Fibroblast of lung (primary cell): ENCODE data around the gene FRAT1. TPM values are rescaled to one million over a fixed set of nuclear protein-coding genes. Genes with fewer than 3 reads are reported as not detected.

Source experiments
- DNase-seq, 2 donors: peaks; one replicate each; pipeline versions ENCODE4 v3.0.0 to v3.0.0-alpha.2; 2010; ENCODE audit warnings: low read depth in 2 of 2
- H2AFZ ChIP-seq: 2 replicates; pipeline ENCODE4 v1.5.1; 2012; ENCODE audit warnings: low read length, control low read depth, inconsistent platforms
- H3K27ac ChIP-seq: 2 replicates; pipeline ENCODE4 v1.5.1; 2011; ENCODE audit warnings: low read length, control low read depth; ENCODE audit not compliant: insufficient read depth
- H3K27me3 ChIP-seq: 2 replicates; pipeline ENCODE4 v1.5.1; 2011; ENCODE audit warnings: mild to moderate bottlenecking, low read length; ENCODE audit not compliant: control insufficient read depth, insufficient read depth
- H3K36me3 ChIP-seq: 2 replicates; pipeline ENCODE4 v1.5.1; 2011; ENCODE audit warnings: low read length; ENCODE audit not compliant: control insufficient read depth, insufficient read depth
- H3K4me1 ChIP-seq: 2 replicates; pipeline ENCODE4 v1.5.1; 2011; ENCODE audit warnings: low read length; ENCODE audit not compliant: control insufficient read depth, insufficient read depth; ENCODE audit errors: extremely low read depth
- H3K4me2 ChIP-seq: 2 replicates; pipeline ENCODE4 v1.5.1; 2011; ENCODE audit warnings: low read length, control low read depth; ENCODE audit not compliant: insufficient read depth; ENCODE audit errors: extremely low read depth
- H3K4me3 ChIP-seq, 4 experiments: fragments of 200-600 bp in 1 of 4; sonication (generic) in 1 of 4; replicated peaks in 1 of 4; 2 replicates each; pipeline ENCODE4 v1.5.1; 2011 to 2016; ENCODE audit warnings: low read length in 4 of 4, low read depth in 3 of 4, mild to moderate bottlenecking in 3 of 4, control low read depth in 2 of 4, inconsistent platforms in 1 of 4, mixed read lengths in 1 of 4; ENCODE audit not compliant: insufficient read depth in 1 of 4; ENCODE audit errors: control extremely low read depth in 1 of 4
- H3K79me2 ChIP-seq: 2 replicates; pipeline ENCODE4 v1.5.1; 2012; ENCODE audit warnings: mild to moderate bottlenecking, low read length, inconsistent platforms; ENCODE audit not compliant: control insufficient read depth, insufficient read depth
- H3K9ac ChIP-seq: 2 replicates; pipeline ENCODE4 v1.5.1; 2011; ENCODE audit warnings: mild to moderate bottlenecking, low read length, control low read depth; ENCODE audit not compliant: insufficient read depth
- H3K9me3 ChIP-seq: 2 replicates; pipeline ENCODE4 v1.5.1; 2012; ENCODE audit warnings: low read depth, low read length; ENCODE audit not compliant: control insufficient read depth, insufficient read depth
- H4K20me1 ChIP-seq: 2 replicates; pipeline ENCODE4 v1.5.1; 2011; ENCODE audit warnings: low read length; ENCODE audit not compliant: control insufficient read depth, insufficient read depth; ENCODE audit errors: extremely low read depth
- EZH2 ChIP-seq: IDR thresholded peaks from 2 replicates; pipeline ENCODE4 v1.5.1; 2012; ENCODE audit warnings: low read length, control low read depth, mild to moderate bottlenecking; ENCODE audit errors: missing control alignments
- polyA plus RNA-seq, 2 donors: library from polyadenylated mRNA; depleted of rRNA in 1 of 2; stranded (reverse) in 1 of 2; unstranded in 1 of 2; fragments of >200 nt; gene quantifications; 2 replicates each; pipeline ENCODE4 v1.2.1, GENCODE V29; 2011 to 2012; ENCODE audit warnings: missing spikeins in 1 of 2
- total RNA-seq: library from RNA; depleted of rRNA; stranded (reverse); fragments of >200 nt; gene quantifications from 2 replicates; pipeline ENCODE4 v1.2.1, GENCODE V29; 2014
- TF ChIP-seq, protein P1 (sequence below), 2 donors: IDR thresholded peaks in 1 of 2; conservative IDR thresholded peaks in 1 of 2; 1 replicate in 1 of 2; 2 replicates in 1 of 2; pipeline ENCODE4 v1.5.1; 2011 to 2012; ENCODE audit warnings: low read length in 2 of 2, control low read depth in 1 of 2, inconsistent platforms in 1 of 2, low read depth in 1 of 2, mild to moderate bottlenecking in 1 of 2

Gene FRAT1
- total and polyA plus RNA-seq, 2 donors (not counting 1 experiment from before 2014, with no cell fraction given): 0.48 to 2.8 TPM

DNA sequence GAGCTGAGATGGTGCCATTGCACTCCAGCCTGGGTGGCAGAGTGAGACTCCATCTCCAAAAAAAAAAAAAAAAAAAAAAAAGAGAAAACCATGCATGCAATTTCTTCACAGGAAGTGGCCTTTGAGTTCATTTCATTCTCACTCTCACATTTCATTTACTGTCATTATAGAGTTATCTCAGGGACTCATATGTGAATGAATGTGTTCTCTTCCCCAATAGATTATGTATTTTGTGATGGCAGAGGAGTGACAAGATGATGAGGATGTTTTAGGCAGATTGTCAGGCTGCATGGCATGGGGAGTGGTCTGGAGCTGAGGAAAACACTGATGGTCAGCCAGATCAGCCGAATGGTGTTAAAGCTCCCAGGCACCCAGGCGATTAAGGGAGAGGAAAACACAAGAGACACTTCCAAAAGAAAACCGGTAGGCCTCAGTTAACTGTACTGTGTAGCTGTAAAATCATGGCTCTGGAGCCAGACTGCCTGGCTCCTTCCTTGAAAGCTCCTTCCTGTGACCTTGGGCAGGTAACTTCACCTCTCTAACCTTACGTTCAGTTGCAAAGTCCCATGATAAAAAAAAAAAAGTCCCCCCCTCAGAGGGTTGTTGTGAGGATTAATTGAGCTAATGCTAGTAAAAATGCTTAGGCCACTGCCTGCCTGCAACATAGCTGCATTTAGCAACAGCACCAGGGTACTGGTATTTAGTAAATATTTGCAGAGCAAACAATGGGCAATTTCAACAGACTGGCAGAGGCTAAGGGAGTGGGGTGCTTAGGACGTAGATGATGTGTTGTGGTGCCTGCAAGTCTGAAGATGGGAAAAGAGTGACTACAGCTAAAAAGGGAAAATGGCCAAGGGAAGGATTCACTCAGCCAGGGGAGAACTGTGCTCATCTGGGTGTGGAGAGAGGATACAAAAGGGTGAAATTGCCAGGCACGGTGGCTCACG is 8.6 kb downstream of the FRAT1 start:
- Histone ChIP-seq H3K27ac (no peak overlapping the region), H3K4me1 (peaks cover 2% of the 10 kb centered on the region), H3K4me3 (no peak overlapping the region), H3K27me3 (no peaks in the 10 kb centered on the region), H4K20me1 (no peaks in the 10 kb centered on the region), H3K9ac (no peak overlapping the region), H3K36me3 (no peaks in the 10 kb centered on the region), H3K79me2 (peaks cover 2% of the 10 kb centered on the region), H2AFZ (no peak overlapping the region), H3K9me3 (no peaks in the 10 kb centered on the region), H3K4me2 (no peak overlapping the region)
- TF ChIP-seq, protein P1, sequence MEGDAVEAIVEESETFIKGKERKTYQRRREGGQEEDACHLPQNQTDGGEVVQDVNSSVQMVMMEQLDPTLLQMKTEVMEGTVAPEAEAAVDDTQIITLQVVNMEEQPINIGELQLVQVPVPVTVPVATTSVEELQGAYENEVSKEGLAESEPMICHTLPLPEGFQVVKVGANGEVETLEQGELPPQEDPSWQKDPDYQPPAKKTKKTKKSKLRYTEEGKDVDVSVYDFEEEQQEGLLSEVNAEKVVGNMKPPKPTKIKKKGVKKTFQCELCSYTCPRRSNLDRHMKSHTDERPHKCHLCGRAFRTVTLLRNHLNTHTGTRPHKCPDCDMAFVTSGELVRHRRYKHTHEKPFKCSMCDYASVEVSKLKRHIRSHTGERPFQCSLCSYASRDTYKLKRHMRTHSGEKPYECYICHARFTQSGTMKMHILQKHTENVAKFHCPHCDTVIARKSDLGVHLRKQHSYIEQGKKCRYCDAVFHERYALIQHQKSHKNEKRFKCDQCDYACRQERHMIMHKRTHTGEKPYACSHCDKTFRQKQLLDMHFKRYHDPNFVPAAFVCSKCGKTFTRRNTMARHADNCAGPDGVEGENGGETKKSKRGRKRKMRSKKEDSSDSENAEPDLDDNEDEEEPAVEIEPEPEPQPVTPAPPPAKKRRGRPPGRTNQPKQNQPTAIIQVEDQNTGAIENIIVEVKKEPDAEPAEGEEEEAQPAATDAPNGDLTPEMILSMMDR (conservative IDR thresholded peaks at IDR 0.05 in 1 of 2, IDR thresholded peaks at IDR 0.05 in 1 of 2; ENCODE audit: low read depth in 1 of 2, low read length in 2 of 2): no peak
- no peak for TF ChIP-seq EZH2
- DNase-seq: no peak

DNA sequence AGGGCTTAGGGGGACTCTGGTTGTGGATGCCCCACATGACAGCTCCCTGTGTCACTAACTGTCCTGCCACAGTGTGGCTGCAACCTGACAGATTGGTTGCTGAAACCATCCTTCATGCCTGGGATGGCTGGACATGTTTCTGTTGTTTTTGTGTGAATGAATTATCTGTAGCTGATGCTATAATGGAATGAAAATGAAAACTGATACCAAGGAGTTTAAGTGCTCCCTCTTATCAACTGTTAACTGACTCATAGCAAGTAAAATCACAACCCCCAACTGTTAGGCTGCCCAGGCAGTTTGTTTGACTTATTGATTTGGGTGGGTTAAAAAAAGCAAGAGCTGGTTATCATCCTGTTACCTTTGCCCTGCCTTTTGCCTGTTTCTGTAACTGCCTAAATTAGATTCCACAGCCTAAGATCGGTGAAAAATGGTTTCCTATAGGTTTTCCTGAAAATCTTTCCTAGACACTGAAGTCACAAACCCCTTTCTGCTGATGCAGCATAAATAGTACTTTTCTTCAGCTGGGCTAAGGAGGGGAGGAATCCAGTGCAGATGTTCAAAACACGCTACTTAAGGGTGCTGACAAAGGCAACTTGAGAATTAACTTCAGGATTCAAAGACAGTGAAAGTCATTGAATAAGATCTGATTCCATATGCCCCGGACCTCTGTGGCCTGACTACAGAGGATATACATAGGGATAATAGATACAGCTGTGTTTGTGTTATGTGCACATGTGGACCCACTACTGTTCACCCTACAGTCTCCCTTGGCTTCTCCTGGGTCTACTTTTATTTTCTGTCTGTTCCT is 9.8 kb downstream of the FRAT1 start:
- no peak overlapping the region for H3K4me2 ChIP-seq
- DNase-seq: no peak
- H4K20me1 ChIP-seq: no peaks in the 10 kb centered on the region
- H3K4me1 ChIP-seq: peaks cover 2% of the 10 kb centered on the region
- no peak overlapping the region for H3K27ac ChIP-seq
- no peak for TF ChIP-seq EZH2
- TF ChIP-seq, protein P1 (conservative IDR thresholded peaks at IDR 0.05 in 1 of 2, IDR thresholded peaks at IDR 0.05 in 1 of 2; ENCODE audit: low read depth in 1 of 2, low read length in 2 of 2): no peak
- no peak overlapping the region for H2AFZ ChIP-seq
- no peaks in the 10 kb centered on the region for H3K27me3 ChIP-seq
- no peaks in the 10 kb centered on the region for H3K9me3 ChIP-seq
- no peak overlapping the region for H3K4me3 ChIP-seq
- H3K36me3 ChIP-seq: no peaks in the 10 kb centered on the region
- peaks cover 4% of the 10 kb centered on the region for H3K79me2 ChIP-seq
- H3K9ac ChIP-seq: no peak overlapping the region

DNA sequence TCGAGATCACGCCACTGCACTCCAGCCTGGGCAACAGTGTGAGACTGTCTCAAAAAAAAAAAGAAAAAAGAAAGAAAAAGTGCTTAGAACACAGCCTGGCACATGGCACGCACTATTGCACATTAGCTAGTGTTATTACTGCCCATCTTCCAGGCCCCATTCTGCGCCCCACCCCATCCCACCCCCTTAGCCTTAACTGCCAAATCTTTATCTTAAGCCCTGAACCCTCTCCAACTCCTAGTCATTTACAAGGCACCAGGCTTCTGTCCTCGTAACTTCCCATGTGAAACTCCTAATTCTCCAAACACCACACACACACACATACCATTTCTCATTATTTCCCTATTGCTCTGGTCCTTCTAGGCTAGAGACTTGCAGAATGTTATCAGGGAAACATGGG is 10.7 kb downstream of the FRAT1 start:
- DNase-seq: no peak
- H3K4me2 ChIP-seq: no peak overlapping the region
- H3K27ac ChIP-seq: no peak overlapping the region
- H3K9ac ChIP-seq: no peak overlapping the region
- no peaks in the 10 kb centered on the region for H3K27me3 ChIP-seq
- H3K36me3 ChIP-seq: no peaks in the 10 kb centered on the region
- H3K79me2 ChIP-seq: peaks cover 4% of the 10 kb centered on the region
- no peak overlapping the region for H3K4me3 ChIP-seq
- H4K20me1 ChIP-seq: no peaks in the 10 kb centered on the region
- peaks cover 2% of the 10 kb centered on the region for H3K4me1 ChIP-seq
- H2AFZ ChIP-seq: no peak overlapping the region
- TF ChIP-seq, protein P1 (conservative IDR thresholded peaks at IDR 0.05 in 1 of 2, IDR thresholded peaks at IDR 0.05 in 1 of 2; ENCODE audit: low read depth in 1 of 2, low read length in 2 of 2): no peak
- no peak for TF ChIP-seq EZH2
- no peaks in the 10 kb centered on the region for H3K9me3 ChIP-seq
